ENCODE data around the gene AOPEP.

Gene AOPEP, protein sequence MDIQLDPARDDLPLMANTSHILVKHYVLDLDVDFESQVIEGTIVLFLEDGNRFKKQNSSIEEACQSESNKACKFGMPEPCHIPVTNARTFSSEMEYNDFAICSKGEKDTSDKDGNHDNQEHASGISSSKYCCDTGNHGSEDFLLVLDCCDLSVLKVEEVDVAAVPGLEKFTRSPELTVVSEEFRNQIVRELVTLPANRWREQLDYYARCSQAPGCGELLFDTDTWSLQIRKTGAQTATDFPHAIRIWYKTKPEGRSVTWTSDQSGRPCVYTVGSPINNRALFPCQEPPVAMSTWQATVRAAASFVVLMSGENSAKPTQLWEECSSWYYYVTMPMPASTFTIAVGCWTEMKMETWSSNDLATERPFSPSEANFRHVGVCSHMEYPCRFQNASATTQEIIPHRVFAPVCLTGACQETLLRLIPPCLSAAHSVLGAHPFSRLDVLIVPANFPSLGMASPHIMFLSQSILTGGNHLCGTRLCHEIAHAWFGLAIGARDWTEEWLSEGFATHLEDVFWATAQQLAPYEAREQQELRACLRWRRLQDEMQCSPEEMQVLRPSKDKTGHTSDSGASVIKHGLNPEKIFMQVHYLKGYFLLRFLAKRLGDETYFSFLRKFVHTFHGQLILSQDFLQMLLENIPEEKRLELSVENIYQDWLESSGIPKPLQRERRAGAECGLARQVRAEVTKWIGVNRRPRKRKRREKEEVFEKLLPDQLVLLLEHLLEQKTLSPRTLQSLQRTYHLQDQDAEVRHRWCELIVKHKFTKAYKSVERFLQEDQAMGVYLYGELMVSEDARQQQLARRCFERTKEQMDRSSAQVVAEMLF

DNA sequence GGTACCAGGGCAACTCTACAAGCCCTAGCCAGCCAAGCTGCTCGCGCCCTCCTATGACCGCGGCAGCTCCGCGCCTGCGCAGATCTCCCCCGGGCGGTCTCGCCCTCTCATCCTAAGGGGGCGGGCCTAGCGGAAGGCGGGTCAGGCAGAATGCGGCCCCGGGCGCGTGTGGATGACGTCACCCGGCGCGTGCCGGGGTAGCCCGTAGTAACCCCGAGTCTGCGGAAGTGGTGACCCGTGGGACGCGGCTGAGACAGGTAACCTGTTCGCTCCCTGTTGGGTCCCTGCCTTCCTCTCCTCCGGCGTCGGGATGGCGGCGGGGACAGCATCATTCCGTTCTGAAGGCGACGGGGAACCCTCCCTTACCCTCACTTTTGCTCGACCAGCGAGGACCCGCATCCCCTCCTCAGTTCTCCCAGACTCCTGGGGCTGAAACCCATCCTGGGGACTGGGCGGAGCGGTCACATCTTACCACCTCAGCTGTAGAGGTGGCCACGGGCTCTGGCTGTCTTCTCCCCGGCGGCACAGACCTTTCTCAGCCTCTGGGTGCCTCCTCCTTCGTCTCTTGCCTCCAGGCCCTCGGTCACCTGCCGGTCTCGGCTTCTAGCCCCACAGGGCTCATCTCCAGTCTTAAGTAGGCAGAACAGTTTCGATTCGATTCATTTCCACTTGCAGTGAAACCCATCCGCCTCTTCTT lies at the start of gene AOPEP:
Gene AOPEP, plus strand, starts transcription at position 205 of the 697 bp plus-strand sequence. CDS start 33,085 bp downstream, outside the sequence.
- peak; percentile 97 to 100 (median 99) for DNase-seq

DNA sequence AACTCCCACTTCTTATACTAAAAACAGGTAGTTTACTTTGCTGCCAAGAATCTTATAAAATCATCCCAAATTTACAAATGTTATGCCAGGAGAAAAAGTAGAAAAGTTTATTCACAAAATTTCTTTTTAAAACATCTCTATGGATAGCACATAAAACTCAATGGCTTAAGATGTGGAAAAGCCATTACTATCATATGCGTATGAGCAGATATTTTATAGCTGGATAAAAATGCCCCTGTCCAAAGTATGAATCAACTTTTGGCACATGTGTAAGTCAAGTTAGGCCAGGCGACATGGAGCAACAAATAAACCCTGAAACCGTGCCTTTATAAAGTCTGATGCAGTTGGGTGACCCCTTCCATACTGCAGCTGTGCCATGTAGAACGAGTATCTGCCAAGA lies 48.6 kb upstream of the AOPEP start:
- no peak for DNase-seq

DNA sequence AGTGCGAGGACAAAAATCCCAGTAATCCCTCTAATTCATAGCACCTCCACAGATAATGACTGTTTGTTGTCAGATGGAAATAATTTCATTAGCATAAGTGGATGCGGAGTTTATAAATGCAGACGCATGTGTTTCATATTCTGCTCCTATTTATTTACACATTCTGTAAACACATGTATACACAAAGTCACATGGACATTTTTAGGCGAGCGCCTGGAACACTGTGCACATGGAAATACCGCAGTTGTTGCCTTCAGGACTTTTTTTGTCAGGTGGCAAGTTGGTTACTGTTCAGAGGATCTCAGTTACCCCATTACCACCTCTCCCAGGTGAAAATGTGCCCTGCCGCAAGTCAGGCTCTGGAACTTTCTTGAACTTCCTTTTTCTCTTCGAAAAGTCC lies 46.9 kb upstream of the AOPEP start:
- DNase-seq: no peak

DNA sequence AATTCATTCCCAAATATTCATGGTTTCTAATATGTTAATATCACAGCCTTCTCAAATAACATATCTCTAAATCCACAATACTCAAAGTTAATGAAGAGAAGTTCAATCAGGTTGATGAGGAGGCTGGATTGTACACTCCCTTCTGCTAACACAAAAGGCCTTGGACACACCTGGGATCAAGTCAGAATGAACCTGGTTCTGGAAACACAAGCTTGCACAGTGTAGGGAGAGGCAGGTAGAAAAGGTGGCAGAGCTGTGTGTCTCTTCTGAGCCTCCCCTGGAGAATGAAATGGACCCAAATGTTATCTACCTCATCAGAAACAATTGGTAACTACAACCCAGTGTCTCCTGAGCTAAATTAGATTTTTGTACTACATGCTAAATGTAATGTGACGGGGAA lies 46.5 kb upstream of the AOPEP start:
- no peak for DNase-seq

DNA sequence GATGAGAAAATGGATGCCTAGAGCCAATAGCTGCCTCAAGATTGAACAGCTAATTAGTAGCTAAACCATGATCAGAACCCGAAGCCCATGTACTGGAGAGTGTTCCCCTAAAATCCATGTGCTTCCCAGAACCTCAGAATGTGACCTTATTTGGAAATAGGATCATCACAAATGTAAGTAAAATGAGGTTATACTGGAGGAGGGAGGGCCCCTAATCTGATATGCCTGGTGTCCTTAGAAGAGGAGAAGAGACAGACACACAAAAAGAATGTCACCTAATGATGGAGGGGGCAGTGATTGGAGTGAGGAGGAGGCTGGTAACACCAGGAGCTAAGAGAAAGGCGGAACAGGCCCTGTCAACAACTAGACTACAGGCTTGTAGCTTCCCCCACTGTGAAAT lies 45.9 kb upstream of the AOPEP start:
- DNase-seq: no peak

DNA sequence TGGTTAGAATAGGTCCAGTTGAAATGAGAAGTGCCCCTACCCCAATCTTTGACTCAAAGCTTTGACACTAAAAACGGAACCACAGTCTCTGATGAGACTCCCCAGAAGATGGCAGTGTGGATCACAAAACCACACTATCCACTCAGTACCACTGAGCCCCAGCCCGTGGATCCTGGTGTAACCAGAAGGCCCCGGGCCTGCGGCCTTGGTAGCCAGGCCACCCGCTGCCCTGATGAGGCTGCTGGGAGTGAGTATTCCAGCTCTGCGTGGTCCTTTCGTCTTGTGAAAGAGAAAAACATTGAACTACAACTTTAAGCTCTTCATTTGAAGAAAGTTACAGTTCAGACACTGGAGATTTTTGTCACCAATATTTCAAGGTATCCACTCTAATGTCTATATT lies 45.0 kb upstream of the AOPEP start:
- DNase-seq: peak; percentile 70 to 80 (median 78)

DNA sequence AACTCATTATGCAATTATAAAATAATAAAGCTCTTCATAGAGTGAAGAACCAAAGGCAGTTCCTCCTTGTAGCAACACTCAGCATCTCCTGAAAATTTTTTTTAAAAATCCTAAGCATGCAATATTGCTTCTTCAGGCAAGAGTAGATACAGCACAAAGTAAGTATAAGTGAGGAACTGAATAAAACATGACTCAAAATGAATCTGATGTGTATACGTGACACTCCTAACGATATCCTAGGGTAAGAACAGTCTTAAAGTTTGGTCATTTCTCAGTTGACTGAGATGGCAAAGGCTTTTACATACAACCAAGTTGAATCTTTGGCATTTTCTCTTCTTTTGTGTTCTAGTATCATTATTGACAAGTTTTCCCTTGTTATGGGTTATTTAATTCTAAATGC lies 41.1 kb upstream of the AOPEP start:
- no peak for DNase-seq

DNA sequence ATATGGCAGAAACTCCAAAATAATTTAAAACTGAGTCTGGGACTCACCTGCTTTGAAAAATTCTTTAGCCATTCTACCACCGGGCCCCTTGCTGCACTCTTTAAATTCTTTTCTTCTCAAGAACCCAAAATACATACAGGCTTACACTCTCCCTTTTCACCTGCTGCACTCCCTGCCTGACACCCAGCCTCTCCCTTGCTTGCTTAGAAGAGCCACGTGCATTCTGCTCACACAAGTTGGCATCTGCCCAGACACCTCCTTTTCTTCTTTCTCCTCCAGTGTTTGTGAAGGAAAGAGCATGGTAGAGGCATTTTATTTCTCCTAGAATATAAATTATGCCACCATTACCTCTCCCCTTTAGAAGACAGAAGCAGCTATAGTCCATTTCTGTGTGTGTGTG lies 39.0 kb upstream of the AOPEP start:
- DNase-seq: no peak

DNA sequence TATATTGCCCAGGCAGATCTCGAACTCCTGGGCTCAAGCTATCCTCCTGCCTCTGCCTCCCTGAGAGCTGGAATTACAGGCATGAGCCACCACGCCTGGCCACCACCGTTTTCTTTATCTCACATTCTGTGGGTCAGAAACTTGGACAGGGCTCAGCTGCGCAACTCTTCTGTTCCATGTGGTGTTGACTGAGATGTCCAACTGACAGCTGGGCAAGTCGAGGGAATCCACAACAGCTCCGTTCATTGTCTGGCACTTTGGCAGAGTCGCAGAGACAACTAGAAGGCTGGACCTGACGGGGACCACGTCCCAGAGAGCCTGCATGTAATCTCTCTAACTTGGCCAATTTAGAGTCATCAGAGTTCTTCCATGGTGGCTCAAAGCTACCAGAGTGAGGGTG lies 36.2 kb upstream of the AOPEP start:
- no peak for DNase-seq

DNA sequence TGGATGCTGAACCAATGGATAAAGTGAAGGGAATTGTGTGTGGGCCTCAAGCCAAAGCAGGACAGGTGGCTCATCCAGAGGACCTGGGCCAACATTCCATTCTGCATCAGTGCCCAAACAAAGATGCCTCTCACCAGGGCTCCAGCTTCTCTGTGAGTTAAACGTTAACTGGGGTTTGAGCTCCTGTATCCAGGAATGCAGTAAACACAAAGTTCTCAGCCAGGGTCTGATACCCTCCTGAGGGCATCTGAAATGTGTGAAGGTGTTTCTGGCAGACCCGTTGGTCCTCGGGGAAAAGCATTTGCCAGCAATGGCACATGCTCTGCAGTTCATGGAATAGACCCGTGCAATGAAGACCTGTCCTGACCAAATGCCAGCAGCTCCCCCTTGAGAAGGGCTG lies 33.9 kb upstream of the AOPEP start:
- DNase-seq: no peak

DNA sequence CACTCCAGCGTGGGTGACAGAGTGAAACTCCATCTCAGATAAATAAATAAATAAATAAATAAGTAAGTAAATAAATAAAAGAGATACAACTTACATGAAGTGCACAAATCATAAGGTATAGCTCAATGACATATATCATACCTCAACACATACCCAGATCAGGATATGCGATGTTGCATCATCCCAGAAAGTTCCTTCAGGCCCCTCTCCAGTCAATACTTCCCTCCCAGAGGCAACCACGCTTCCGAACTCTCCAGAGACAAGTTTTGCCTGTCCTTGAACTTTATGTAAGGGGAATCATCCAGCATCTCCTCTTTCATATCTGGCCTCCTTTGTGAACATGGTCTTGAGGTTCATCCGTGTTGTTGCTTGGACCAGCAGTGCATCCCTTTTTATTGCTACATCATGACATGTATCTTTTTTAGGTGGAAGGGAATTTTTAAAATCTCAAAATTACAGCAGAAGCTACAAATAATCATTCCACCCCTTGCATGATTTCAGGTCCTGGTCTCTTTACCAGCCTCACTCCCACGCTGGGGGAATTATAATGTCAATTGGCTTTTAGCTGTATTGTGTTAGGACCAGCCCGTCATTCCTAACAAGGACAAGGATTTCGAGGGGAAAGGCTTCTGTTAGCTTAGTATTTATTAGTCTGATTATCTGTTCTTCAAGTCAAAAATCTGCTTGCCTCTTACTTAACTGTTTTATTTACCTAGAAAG lies 32.9 kb upstream of the AOPEP start:
- no peak for DNase-seq

DNA sequence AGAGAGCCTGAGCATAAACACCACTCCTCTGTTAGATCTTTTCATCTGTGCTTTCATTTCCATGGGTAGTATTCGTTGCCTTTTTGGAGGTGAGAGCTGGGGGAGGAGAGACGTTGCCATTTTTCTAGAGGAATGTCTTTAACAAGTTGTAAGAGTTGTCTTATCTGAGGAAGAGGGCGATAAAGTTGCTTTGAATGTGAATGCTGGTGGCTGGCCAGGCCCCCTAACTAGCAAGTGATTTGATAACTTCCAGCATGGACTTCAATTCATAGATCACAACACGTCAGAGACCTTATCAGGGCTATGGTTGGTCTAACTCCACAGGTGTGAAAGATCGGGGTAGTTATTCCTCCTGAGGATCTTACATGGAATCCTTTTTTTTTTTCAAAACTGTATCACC lies 30.0 kb upstream of the AOPEP start:
- DNase-seq: no peak

DNA sequence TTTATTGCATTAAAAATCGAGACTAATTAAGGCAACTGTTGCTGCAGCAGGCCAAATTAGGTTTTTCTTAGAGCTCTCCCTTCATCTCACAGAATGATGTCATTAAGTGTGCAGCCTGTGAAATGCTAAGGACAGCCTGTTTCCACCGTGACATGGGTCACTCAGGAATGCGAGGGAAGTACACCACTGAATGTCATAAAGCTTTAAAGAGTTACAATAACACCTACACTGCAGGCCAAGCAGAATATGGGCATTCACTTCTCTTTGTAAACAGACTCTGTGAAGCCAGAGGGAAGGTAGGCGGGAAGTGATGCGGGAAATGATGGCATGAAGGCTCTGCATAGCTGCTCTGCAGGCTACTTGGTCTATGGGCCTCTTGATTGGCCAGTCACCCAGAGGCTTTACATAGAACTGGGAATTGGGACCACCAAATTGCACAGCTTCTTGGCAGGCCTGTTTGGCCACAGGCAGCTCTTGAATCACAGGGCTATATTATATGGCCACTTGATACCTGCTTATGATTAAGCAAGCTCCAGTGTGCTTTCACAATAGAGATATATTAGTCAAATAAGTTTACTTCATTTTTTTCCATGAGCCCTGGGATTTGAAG lies 28.4 kb upstream of the AOPEP start:
- no peak for DNase-seq

DNA sequence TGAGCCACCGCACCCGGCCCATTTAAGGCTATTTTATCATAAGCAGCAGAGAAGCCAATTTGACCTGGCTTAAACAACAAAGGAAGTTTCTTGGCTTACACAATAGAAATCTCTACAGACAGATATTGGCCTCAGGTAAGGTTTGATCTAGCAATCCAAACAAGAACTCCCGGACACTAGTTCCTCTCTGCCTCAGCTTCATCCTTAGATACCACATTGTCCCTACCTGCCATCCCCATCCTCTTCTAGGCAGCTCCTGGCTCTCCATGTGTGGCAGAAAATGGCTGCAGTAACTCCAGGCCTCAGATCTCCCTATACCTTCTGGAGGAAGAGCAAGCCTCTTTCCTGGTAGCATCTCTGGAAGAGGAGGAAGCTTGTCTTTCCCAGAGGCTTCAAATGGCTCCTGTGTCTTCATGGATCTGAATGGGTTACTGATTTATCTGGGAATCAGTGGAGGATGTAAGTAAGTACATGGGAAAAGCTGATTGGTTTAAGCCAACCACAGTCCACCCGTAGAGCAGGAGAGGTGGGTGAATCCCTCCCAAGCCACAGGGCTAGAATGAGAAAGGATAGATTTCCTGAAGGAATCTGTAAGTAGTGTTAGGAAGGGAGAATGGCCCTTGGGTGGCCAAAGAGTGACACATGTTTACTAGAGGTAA lies 26.7 kb upstream of the AOPEP start:
- no peak for DNase-seq

DNA sequence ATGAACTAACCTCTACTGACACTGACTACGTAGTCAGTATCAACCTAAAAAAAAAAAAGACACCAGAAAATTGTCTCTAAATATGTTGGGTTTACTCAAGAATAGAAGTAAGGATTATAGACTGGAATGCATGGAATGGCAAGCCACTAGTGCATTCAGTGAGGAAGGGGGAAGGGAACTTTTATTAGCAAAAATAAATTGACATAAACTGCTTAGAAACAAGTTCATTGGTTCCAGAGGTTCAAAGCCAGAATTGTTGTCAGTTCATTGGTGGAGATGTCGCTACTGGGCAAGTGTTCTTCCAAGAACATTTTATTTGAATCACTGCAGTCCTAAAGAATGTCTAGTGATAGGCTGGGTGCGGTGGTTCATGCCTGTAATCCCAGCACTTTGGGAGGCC lies 26.1 kb upstream of the AOPEP start:
- DNase-seq: no peak

DNA sequence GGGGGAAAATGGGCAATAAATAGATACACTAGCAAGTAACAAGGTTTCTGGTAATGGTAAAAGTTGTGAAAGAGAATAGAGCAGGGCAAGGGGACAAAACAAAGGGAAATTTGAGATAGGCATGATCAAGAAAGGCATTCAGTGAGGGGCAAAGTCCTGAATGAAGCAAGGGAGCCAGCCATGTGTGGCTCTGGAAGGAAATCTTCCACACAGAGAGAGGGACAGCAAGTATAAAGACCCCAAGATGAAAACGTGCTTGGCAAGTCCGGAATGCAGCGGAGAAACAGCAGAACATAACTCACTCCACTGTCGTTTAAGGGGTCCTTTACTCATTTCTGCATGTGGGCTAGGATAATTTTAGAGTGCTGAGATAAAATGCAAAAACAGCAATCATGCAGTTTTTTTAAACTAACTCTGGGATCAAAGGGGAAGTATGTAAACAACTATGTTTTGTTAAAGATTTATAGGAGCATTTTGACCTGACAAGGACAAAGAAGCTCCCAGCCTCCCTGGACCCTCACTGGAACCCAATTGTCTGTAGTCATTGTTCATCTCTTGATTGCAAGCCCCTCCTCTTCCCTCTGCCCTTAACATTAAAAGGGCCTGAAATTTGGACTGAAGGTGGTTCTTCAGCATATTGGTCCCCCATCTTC lies 22.9 kb upstream of the AOPEP start:
- DNase-seq: no peak

DNA sequence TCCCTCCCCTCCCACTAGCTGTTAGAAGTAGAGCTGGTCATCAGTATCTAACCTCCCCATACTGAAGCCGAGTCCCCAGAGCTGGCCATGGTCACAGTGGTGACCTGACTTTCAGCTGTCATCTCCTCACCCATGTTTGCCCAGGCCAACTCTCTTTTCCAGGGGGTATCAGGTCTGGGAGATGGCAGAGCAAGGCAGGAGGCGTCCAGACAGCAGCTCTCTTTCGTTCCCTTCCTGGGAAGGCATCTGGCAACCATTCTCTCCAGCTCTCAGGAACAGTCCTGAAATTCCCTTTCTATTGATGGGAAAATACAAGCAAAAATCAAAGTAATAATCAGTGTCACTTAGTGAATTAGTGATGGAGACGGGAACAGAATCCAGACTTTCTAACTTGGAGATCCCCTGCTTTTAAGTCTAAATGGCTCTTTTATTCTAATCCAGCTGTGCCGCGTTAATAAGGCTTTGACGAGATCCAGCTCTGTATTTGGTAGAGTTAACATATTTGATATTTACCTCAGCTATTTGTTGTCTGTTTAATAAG lies 21.3 kb upstream of the AOPEP start:
- DNase-seq: no peak

DNA sequence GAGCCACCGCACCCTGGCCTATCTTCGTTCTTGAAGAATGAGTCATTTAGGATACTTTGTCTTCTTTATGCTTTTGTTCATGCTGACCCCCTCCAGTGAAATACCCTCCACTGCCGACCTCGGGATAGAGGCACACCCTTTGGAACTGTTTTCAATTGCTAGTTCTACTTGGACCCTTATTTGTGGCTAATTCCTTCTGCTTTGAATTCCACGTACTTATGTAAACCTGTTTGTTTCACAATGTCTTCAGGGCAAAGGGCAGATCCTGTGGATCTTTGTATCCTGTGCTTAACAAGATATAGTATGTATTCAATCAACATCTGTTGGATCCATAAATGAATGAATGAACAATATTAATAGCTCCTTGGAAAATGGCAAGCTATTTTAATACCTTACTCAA lies 19.6 kb upstream of the AOPEP start:
- DNase-seq: no peak

DNA sequence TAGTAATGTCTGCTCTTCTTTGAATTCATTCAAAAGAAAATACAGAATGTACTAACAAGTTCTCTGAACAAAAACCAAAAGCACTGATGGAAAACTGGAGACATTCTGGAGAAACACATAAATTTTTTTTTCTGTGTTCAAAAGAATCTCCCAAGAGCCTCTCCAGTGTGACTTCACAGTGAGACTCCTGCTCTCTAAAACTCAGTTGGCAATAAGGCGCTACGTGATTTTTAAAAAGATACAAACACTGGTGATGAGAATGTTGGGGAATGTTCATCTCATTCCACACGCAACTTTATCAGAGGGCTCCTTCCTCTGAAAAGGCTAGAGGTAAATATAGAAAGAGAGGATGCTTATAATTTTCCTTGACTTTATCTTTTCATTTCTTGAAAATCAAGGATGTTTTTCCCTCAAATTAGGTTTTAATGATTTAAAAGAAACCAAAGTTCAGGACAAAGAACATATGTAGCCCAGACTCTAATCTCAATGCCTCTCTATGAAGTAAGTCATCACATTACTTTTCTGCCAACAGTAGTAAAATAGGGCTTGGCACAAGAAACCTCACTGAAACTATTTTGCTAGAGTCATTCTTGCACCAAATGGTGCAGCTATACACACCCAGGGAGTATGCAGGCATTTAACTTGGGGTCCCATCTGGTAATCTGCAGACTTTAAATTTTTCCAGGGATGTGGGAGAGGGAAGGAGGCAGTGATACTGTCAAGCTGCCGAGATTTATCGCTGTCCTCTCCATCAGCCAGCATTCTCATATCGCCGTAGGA lies 12.9 kb upstream of the AOPEP start:
- no peak for DNase-seq

DNA sequence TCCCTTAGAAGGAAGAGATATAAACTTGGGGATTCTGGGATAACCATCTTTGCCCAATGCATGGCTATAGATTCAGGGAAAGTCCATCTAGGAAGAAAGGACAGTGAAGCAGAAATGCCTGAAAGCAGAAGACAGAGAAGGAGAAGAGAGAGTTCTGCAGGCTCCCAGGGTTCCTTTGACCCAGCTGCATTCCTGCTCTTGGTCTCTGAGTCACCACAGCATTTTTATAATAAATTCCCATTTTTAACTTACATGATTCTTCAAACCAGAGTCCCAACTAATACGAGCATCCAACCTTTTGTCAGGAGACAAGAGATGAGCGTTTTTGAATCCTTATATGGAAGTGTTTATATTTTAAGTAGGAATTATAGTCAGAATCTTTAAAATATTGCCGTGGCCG lies 12.0 kb upstream of the AOPEP start:
- no peak for DNase-seq

Data from suppressor macrophage treated with lipopolysaccharide for 1 hour (primary cell).